Measurements from ENCODE around the gene HDAC4.
A peak's percentile ranks its signal among the peaks of the same experiment; 100 is the strongest.

Gene HDAC4

DNA sequence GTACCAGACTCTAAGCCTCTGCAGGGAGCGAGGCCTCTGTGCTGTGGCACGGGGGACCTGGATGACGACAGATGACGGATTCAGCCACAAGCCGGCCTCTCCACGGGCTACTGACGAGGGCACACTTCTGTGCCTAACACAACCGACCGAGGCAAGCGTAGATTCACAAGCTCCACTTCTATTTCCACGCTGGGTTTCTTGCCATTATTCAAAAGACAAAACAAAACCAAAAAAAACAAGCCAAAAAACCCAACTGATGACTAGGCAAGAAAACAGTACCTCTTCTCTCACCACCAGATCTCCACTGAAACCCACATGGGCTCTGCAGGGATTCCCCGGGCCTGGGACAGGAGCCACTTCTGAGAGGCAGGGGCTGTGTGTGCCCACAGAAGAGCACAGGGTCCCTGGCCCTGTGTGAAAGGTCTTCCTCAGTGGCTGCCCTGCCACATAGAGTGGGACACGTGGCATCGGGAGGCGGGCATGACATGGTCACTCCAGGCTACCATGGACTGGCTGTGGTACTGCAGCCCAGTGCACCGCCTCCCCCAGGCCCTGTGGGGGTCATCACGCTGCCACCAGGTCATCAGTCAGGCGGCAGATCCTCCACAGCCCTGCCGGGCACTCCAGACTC is 254.7 kb downstream of the HDAC4 start:
- in situ Hi-C loops (cut with HindIII; ENCODE audit: low pct_ligation_motif_present, low pct_unique_long_range_greater_than_20kb, low sequenced_read_pairs) = no loop called here
- no peak for DNase-seq

DNA sequence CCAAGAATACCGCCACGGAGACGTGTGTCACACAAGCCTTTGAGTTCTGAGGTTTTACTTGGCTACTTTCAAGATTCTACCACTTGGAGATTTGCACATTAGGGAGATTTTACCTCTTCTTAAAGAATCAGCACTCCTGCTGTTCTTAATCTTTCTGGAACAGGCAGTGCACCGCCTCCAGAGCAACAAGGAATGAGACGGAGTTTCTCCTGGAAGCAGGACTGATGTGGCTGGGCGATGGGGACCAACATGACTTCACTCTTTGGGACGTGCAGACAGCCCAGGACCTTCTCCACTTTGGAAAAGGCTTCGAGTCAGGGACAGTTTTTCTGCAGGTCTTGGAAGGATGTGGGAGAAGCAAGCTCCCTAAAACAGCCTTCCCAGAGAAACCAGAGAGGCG is 255.2 kb downstream of the HDAC4 start:
- DNase-seq = no peak
- in situ Hi-C loops (cut with HindIII; ENCODE audit: low pct_ligation_motif_present, low pct_unique_long_range_greater_than_20kb, low sequenced_read_pairs) = no loop called here

DNA sequence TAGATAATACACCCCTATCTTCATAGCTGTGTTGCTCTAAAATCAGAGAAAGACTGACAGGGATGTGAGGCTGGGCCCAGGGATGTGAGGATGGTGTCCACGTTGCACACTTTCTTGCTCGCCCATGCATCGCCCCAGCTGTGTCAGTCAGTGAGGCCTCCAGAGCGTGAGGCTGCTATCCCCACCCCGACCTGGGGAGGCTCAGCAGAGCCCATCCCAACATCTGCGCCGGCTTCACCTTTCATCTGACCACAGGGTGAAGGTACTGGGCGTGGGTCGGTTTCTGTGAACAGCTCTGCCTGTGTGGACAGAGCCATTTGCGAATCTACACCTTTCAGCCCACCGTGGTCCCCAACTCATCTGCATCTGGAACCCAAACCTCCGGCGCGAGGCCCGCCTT is 255.7 kb downstream of the HDAC4 start:
- in situ Hi-C loops (cut with HindIII; ENCODE audit: low pct_ligation_motif_present, low pct_unique_long_range_greater_than_20kb, low sequenced_read_pairs) = no loop called here
- no peak for DNase-seq

DNA sequence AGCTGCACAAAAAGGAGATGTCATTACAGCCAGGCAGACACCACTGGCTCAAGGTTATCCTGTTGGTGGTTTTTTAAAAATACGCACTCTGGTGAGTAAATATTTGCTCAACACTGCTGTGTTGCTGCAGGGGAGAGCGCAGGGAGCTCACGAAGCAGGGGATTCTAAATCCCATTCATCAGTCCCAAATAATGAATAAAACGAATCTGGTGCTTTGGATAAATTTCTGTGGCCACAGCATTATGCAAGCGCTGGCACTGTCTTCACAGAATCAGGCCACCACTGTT is 256.2 kb downstream of the HDAC4 start:
- in situ Hi-C loops (cut with HindIII; ENCODE audit: low pct_ligation_motif_present, low pct_unique_long_range_greater_than_20kb, low sequenced_read_pairs) = no loop called here
- DNase-seq = no peak

GRCh38 chr2:239143858-239144712 is 256.7 kb downstream of the HDAC4 start:
- in situ Hi-C loops (cut with HindIII; ENCODE audit: low pct_ligation_motif_present, low pct_unique_long_range_greater_than_20kb, low sequenced_read_pairs) = no loop called here
- peak; percentile 44 for DNase-seq

GRCh38 chr2:239142806-239143205 is 258.0 kb downstream of the HDAC4 start:
- no peak for DNase-seq
- in situ Hi-C loops (cut with HindIII; ENCODE audit: low pct_ligation_motif_present, low pct_unique_long_range_greater_than_20kb, low sequenced_read_pairs) = no loop called here

DNA sequence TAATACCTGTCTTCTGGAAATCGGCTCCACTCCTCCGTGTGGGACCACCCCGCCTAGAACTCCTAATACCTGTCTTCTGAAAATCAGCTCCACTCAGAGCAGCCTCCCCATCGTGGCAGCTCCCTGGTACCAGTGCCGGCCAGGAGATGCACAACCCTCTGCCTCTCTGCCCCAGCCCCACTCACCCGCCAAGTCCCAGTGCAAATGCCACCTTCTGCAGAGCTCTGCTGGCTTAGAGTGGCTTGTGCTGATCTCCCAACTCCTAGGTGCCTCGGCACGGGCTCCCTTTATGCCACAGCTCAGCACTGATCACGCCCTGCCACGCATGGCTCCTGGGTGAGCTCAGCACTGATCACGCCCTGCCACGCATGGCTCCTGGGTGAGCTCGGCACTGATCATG is 258.5 kb downstream of the HDAC4 start:
- DNase-seq = no peak
- in situ Hi-C loops (cut with HindIII; ENCODE audit: low pct_ligation_motif_present, low pct_unique_long_range_greater_than_20kb, low sequenced_read_pairs) = no loop called here

DNA sequence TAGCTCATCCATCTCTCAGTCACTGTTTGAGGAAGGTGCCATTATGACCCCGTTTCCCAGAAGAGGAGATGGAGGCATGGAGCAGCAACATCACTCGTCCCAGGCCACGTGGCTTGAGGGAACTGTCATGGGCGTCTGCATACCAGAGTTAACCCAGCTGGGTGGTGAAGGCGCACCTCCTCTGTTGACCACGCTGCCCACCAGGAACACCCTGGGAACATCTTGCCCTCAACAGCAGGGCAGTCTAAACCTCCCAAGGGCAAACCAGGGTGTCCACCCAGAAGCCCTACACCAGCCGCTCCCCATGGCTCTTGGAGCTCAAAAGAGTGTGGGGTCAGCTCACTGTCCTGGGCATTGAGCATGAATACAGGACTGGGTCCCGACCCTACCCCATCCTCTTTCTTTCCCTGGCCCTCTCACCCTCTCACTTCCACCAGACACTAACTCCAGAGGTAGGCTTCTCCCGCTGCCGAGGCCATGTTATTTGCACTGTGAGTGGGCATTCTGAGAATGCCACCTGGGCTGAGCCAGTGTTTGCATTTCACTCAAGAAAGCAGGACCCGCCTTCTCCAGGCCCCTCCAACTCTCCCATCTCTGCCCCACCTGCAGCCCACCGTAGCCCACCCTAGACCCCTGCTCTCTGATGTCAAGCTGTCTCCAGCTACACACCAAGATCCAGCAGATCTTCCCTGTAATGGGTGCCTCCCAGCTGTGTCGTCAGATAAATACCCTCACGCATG is 259.6 kb downstream of the HDAC4 start:
- in situ Hi-C loops (cut with HindIII; ENCODE audit: low pct_ligation_motif_present, low pct_unique_long_range_greater_than_20kb, low sequenced_read_pairs) = no loop called here
- DNase-seq = no peak

- no peak for DNase-seq
- in situ Hi-C loops (cut with HindIII; ENCODE audit: low pct_ligation_motif_present, low pct_unique_long_range_greater_than_20kb, low sequenced_read_pairs) = no loop called here
Observed at GRCh38 chr2:239140346-239141020, 260.3 kb downstream of the HDAC4 start.

GRCh38 chr2:239139566-239139965 is 261.3 kb downstream of the HDAC4 start:
- in situ Hi-C loops (cut with HindIII; ENCODE audit: low pct_ligation_motif_present, low pct_unique_long_range_greater_than_20kb, low sequenced_read_pairs) = no loop called here

DNA sequence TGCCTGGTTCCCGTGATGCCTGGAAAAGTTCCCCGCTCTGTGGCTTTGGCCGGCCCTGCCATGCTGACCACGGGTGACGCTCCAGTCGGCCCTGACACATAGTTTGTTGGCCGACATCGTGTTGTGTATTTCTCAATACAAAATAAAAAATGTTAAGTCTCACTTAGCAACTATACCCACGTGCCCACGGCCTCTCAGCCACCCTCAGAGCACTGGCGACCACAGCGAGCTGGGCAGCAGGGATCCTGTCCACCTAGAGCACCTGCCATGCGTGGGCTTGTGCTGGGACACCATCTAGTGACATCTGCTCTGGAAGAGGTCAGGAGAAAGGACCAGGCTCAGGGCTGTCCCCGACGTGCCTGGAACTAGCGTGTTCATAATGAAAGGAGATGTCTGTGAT is 261.7 kb downstream of the HDAC4 start:
- in situ Hi-C loops (cut with HindIII; ENCODE audit: low pct_ligation_motif_present, low pct_unique_long_range_greater_than_20kb, low sequenced_read_pairs) = no loop called here
- no peak for DNase-seq

More at GRCh38 chr2:239139566-239139965, 261.3 kb downstream of the HDAC4 start:
- DNase-seq = no peak

DNA sequence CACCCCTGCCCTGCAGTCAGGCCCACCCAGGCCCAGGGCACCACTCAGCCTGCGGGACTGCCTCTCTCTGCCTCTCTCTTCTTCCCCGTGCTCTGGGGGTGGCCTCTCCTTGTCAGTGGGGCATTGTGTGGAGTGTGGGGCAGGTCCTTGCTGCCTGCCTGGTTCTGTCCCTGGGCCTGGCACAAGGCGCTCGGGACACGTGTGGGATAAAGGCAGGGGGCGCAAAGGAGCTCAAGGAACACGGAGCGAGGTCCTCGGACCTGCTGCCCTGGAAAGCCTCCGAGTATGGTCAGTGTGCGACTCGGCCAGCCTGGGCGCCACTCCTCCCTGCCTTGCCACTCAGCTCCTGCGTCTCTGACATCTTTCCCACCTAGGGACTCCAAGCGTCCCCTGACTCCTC is 262.2 kb downstream of the HDAC4 start:
- in situ Hi-C loops (cut with HindIII; ENCODE audit: low pct_ligation_motif_present, low pct_unique_long_range_greater_than_20kb, low sequenced_read_pairs) = no loop called here
- DNase-seq = no peak

- in situ Hi-C loops (cut with HindIII; ENCODE audit: low pct_ligation_motif_present, low pct_unique_long_range_greater_than_20kb, low sequenced_read_pairs) = no loop called here
- no peak for DNase-seq
Observed at GRCh38 chr2:239137898-239138283, 262.9 kb downstream of the HDAC4 start.

DNA sequence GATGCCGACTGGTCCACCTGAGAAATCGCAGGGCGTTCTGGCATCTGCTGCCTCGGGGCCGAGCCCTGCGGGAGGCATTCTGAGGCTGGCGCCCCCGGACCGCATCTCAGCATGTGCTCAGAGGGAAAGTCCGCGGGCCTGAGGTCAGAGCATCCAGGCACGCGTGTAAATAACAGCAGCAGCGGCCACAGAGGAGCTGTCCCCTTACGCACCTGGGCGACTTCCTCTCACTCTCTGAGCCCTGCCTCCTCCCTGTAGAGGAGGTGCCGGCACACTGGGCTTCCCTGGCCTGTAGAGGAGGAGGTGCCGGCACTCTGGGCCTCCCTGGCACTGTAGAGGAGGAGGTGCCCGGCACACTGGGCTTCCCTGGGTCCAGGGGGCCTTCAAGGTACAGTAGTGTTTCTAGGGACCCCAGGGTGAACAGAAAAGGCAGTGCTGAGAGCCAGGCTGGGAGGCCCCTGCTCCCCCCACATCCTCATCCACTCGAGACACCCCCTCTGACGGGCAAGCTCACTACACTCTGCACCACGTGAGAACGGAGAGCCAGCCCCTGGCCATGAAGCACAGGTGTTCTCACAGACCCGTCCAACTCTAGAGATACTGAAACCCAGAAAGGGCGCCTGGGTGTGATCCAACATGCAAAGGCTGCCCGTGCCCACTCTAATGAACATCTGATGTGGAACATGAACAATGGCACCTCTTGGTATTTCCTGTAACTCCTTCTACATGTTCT is 263.5 kb downstream of the HDAC4 start:
- DNase-seq = no peak
- in situ Hi-C loops (cut with HindIII; ENCODE audit: low pct_ligation_motif_present, low pct_unique_long_range_greater_than_20kb, low sequenced_read_pairs) = no loop called here

DNA sequence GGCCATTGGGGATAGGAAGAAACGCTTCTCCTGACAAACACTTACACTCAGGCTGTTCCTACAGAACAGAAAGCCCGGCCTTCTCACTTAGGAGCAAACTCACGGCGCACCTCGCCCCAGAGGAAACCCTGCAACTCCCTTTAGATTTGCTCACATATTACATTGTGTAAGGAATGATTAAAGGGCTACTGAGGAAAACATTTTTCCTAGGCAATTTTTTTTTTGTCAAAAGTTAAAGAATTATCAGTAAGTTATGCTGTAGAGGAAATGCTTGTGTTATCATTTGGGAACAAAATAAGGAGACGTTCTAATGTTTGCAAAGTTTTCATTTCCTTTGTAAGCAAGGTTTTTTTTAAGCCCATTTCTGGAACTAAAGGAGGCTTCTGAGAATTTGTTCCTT is 264.1 kb downstream of the HDAC4 start:
- in situ Hi-C loops (cut with HindIII; ENCODE audit: low pct_ligation_motif_present, low pct_unique_long_range_greater_than_20kb, low sequenced_read_pairs) = no loop called here
- DNase-seq = no peak

DNA sequence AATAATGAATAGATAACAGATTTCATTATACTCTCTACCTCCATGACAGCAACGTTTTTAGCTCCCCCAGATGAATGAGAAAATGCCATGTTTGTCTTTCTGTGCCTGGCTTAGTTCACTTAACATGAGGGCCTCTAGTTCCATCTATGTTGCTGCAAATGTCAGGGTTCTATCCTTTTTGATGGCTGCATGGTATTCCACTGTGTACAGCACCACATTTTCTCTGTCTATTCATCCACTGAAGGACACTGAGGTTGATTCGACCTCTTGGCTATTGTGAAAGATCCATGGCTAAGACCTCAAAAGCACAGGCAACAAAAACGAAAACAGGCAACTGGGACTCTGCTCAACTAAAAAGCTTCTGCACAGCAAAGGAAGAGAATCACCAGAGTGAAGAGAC is 264.6 kb downstream of the HDAC4 start:
- in situ Hi-C loops (cut with HindIII; ENCODE audit: low pct_ligation_motif_present, low pct_unique_long_range_greater_than_20kb, low sequenced_read_pairs) = no loop called here

DNA sequence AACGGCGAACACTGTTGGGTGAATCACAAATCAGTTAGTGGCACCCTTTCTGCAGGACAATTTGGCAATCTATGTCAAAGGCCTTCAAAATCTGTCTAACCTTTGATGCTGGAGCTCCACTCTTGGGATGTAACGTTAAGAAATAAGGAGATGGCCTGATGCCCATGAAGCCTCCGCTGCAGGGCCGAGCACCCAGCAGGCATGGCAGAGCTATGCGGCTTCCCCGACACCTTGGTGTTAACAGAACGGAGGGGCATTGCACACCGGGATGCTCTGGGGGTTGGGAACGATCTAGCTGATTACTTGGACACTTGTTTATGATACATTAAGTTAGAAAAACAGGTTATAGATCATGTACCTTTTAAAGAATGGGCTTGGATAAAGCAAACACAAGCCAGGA is 265.3 kb downstream of the HDAC4 start:
- no peak for DNase-seq
- in situ Hi-C loops (cut with HindIII; ENCODE audit: low pct_ligation_motif_present, low pct_unique_long_range_greater_than_20kb, low sequenced_read_pairs) = no loop called here

More for the DNA sequence above, 264.6 kb downstream of the HDAC4 start:
- no peak for DNase-seq

GRCh38 chr2:239133945-239134570 is 266.8 kb downstream of the HDAC4 start:
- in situ Hi-C loops (cut with HindIII; ENCODE audit: low pct_ligation_motif_present, low pct_unique_long_range_greater_than_20kb, low sequenced_read_pairs) = no loop called here
- DNase-seq = no peak
